NCI-H1417 (cell line): ENCODE results near the gene PLD1.

Experiments used
- DNase-seq, 3 experiments: peaks; one replicate each; lab custom pipeline; 2025; lab: John Stamatoyannopoulos, UW

The PLD1 gene

DNA sequence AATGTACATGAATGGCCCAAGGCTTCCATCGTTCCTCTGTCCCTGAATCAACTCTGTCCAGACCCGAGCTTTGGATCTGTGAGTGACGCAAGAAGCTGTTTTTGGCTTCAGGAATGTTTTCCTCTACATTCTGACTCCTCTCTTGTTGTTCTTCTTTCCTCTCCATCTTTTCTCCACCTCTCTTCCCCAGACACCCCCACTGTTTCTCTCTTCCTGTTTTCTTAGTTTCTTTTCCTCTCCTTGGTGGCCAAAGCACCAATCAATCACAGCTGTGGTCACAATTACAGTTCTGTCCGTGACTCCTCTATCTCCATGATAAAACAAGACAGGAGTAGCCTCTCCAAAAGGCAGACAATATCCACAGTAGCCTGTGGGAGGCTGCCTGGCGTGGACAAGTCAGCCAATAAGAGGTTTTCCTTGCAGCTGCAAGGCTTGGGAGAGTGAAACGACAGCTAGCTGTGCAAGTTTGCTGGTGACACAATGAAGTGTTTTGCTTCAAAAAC, 28.0 kb upstream of the PLD1 start:
- peak in 1 of 3 experiments; percentile 21 for DNase-seq

DNA sequence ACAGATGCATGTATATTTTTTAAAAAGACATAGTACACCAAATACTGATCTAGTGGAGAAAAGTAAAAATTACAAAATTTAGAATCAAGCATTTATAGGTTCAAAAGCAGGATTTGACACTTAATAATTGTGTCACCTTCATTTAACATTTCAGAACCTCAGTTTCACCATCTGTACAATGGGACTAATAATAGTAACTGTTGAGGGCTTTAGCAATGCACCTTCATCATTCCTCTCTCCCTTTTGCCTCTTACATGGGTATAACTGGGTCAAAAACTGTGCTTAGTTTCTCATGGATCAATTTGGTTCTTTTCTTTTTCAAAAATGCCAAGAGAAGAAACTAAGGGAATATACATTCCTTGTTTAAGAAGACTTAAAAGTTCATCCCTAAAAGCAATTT, 27.4 kb upstream of the PLD1 start:
- no peak for DNase-seq

DNA sequence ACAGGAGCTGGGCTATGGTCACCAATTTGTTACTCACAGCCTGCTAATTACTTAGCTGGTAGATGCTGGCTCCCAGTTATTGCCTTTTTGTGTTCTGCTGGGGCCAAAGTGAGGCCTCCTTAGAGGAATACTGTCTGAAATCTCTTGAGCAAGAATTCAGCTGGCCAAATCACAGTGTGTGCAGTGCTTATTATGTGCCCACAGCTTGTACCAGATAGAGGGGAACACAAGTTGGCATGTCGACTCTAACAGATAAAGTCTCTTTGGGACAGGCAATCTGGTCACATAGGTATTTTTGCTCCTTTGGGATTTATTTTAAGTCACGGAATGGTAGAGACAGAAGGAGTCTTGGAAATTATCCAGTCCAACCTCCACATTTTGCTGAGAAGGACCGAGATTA, 26.6 kb upstream of the PLD1 start:
- no peak for DNase-seq

GRCh38 chr3:171835613-171836012, 25.3 kb upstream of the PLD1 start:
- no peak for DNase-seq

- no peak for DNase-seq
Measured at GRCh38 chr3:171835116-171835515, 24.8 kb upstream of the PLD1 start.

- no peak for DNase-seq
Measured at GRCh38 chr3:171834461-171834801, 24.1 kb upstream of the PLD1 start.

DNA sequence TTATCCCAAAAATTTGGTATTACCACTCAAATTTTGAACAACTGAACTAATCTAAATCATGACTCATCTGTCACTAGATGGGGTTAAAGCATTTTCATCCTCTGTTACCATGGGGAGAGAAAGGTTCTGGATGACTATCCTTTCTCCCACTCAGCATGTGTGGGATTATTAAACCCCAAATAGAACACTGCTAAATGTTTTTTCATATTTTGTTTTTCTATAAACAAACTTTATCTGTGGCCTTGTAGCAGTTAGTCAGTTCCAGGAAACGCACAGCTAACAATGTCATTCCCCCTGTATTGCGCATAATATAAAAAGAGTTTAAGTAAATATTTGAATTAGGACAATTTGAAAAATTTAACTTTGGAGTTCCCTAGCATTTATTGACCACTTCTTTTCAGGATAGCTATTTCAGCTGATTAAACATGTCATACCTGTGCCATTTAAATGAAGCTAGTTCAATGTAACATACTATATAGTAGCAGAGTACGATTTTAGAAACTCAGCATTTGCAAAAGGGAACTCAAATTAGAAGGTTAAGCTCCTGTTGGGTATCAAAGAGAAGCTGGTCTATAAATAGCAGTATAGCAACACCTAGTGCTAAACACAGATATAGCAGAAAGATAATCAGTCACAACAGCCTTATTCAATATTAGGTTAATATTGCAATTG, 23.6 kb upstream of the PLD1 start:
- DNase-seq, result peak in 2 of 3 experiments; percentile 18 to 61

- no peak for DNase-seq
Measured at GRCh38 chr3:171832989-171833388, 22.7 kb upstream of the PLD1 start.

DNA sequence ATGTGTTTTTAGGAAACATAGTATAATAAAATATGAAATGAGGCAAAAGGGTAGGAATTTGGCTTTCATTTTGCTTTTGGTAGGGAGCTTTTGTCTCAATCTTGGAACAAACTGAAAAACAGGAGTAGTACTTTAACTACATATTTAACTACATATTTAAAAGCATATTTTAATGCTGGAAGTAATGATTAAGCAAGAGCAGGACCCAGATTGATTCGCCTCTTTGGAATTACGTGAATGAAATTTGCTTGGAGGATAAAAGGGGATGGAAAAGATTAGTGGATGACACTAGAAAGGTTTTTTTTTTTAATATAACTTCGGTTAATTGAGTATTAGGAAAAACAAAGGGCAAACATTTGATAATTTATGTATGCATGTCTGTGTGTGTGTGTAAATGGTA, 21.7 kb upstream of the PLD1 start:
- no peak for DNase-seq

GRCh38 chr3:171830518-171830875, 20.2 kb upstream of the PLD1 start:
- DNase-seq, result no peak

GRCh38 chr3:171829841-171830517, 19.7 kb upstream of the PLD1 start:
- DNase-seq, result peak in 2 of 3 experiments; percentile 25 to 56

GRCh38 chr3:171828902-171829770, 18.9 kb upstream of the PLD1 start:
- no peak for DNase-seq

DNA sequence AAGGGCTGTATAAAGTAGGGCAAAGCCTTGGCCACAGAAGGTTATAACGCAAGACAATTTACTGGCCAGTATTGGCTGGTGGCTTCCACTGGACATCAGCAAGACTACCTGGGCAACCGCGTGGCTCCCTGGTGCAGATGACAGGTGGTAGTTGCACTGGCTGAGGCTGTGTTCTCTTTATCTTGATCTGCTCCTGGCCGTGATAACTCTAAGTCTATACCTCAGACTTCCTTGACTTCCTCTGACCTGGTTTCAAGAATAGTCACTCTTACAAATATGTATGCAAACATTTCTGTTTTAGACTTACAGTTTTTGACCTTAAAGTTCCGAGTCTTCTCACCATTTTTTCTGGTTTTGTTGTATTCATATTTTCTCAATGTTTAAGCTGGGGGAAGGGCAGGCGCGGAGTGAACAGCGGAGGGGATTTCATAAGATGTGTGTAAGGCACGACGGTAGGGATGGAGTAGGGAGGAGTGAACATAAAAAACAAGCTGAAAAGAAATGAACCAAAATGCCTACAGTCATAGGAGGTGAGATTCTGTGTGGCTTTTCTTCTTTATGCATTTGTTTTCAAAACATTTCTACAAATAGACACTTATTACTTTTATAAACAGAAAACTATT, 17.7 kb upstream of the PLD1 start:
- no peak for DNase-seq

DNA sequence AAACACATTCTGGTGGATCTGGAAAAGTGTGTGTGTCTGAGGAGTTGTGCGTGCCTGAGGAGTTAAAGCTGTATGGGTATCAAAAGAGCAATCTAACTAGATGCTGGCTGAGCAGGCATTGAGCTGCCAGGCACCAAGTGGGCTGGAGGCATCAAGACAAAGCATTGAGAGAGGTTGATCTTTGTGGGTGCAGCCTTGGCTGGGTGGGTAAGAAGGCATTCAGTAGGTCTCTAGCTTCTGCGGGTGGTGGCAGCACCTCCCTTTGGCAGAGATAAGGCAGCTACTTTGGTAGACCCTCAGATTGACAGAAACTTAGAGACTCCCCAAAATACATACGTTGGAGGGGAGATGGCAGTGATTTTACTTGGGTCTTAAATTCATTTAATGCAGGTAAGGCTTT, 17.1 kb upstream of the PLD1 start:
- no peak for DNase-seq

DNA sequence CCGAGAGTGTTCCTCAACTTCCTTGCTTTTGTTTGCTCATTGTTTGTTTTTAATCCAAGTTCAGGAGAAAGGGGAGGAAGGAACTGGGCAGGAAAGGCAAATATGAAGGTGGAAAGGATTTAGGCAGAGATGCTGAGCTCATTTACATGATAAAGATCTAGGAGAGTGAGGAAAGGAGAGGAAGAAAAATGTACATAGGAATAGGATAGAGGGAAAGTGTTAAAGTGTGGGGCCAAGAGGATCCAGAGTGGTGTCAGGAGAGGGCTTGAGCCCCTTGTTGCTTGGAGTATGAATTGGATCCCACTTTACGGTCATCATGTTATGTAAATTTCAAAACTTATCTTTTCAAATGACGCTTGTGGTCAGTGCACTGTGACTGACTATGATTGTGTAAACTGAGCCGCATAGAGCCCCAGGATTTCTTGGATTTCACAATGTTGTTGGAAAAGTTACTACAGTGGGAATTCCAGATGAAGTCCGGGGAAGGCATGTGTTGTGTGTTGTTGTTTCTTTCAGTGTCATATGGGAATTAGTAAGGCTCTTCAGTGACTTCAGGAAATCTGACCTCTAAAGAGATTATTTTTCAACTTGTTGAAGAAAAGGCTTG, 15.0 kb upstream of the PLD1 start:
- peak in 1 of 3 experiments; percentile 38 for DNase-seq

DNA sequence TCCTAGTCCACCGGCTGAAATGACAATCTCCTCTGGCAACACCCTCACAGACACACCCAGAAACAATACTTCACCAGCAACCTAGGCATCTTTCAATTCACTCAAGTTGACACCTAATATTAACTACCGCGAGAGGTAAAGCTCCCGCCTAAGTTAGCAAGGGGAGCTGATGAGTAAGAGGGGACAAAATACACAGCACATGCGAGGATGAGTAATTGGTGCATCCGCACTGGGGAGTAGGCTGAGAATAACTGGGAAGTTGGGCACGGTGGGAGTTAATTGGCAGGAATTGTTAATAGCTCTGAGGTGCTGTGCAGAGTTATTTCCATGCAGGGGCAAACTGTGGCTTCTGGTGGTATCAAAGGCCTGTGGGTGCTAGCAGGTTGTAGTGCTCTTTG, 14.5 kb upstream of the PLD1 start:
- no peak for DNase-seq

- no peak for DNase-seq
Measured at GRCh38 chr3:171824116-171824515, 13.8 kb upstream of the PLD1 start.

DNA sequence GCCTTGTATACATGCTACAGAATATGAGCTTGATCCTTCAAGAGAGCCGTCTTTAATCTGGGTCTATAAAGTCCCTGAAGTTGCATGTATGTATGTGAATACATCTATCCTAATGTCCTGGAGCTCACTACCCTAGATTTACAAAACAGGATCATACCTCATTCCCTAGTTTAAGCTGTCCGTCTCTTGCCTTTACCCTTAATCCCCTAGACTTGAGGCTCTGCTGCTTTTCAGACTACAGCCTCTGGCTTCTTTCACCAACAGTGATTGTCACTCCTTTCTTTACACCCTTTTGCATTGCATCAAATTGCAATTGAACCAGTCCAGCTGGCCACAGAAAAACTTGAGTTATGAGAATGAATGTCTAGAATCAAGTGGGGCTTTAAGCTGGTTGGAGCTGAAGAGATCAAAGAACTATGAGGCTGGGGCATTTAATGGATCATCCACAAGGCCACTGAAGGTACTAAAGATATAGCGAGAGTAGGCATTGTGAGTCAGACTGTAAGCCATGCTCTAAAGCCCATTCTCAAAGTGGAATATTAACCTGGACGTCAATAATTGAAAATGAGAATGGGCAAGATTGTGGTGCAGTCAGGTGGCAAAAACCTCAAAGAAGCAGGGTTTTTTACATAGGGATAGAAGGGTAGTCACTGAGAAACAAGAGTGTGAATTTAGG, 12.3 kb upstream of the PLD1 start:
- DNase-seq, result no peak

- DNase-seq, result no peak
Measured at GRCh38 chr3:171821778-171822358, 11.6 kb upstream of the PLD1 start.

- no peak for DNase-seq
Measured at GRCh38 chr3:171821044-171821443, 10.8 kb upstream of the PLD1 start.
